Stimulated activated memory B cell treated with anti-CD40 and anti-IgM and Interleukin-4, amounts not matched to agents 10 μg/mL and 1 μg/mL and 100 μg/mL, for 72 hours (primary cell): Measurements from ENCODE around the gene CTNNA3.

Experiments used
- ATAC-seq: fragments of 150-1000 bp; cut with Tn5 transposase; 2 replicates; pipeline ENCODE4 v1.10.0; 2021
- H3K27ac Mint-ChIP-seq: one replicate; pipeline ENCODE4 v1.8.0; 2022; ENCODE audit warnings: mild to moderate bottlenecking, mixed read lengths
- H3K27me3 Mint-ChIP-seq: one replicate; pipeline ENCODE4 v1.8.0; 2022; ENCODE audit warnings: mixed read lengths
- H3K36me3 Mint-ChIP-seq: one replicate; pipeline ENCODE4 v1.8.0; 2022; ENCODE audit warnings: mixed read lengths
- H3K4me1 Mint-ChIP-seq: one replicate; pipeline ENCODE4 v1.8.0; 2022; ENCODE audit warnings: mixed read lengths
- H3K4me3 Mint-ChIP-seq: one replicate; pipeline ENCODE4 v1.8.0; 2022; ENCODE audit warnings: mild to moderate bottlenecking, moderate library complexity, mixed read lengths
- H3K9me3 Mint-ChIP-seq: one replicate; pipeline ENCODE4 v1.8.0; 2022; ENCODE audit warnings: mixed read lengths

CTNNA3 gene

DNA sequence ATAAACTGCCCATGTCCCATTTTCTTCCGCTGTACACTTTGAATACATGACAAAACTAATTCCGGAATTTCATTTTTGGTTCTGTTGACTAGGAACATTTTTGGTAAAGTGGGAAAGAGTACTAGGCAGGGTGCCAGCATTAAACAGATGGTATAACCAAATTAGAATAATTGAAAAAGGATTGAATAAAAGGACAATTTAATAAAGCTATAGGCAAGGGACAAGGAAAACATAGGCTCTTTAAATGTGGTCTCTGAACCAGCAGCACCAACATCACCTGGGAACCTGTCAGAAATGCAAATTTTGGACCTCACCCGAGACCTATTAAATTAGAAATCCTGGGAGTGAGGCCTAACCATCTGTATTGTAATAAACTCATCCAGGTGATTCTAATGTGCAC, 393.3 kb downstream of the CTNNA3 start:
- no peaks in the 10 kb centered on the region for H3K36me3 Mint-ChIP-seq
- no peaks in the 10 kb centered on the region for H3K4me1 Mint-ChIP-seq
- no peak for ATAC-seq
- no peaks in the 10 kb centered on the region for H3K9me3 Mint-ChIP-seq
- H3K4me3 Mint-ChIP-seq: no peak overlapping the region
- H3K27me3 Mint-ChIP-seq: no peaks in the 10 kb centered on the region
- H3K27ac Mint-ChIP-seq: no peak overlapping the region

DNA sequence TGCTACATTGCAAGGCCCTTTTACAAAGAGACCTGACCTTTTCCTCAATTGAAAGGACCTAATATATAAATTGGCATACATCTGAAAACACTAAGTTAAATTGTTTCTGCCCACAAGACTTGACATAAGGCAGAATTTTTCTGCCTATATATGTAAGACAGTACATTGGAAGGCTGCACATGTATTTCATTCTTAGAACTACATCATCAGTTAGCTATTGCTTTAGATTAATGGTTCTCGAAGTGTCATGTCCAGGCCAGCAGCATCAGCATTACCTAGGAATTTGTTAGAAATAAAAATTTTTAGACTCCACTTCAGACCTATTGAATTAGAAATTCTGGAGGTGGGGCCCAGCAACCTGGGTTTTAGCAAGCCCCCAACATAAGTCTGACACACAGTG, 396.2 kb downstream of the CTNNA3 start:
- no peaks in the 10 kb centered on the region for H3K4me1 Mint-ChIP-seq
- no peak overlapping the region for H3K27ac Mint-ChIP-seq
- ATAC-seq: no peak
- H3K9me3 Mint-ChIP-seq: no peaks in the 10 kb centered on the region
- no peaks in the 10 kb centered on the region for H3K36me3 Mint-ChIP-seq
- H3K27me3 Mint-ChIP-seq: no peaks in the 10 kb centered on the region
- no peak overlapping the region for H3K4me3 Mint-ChIP-seq

DNA sequence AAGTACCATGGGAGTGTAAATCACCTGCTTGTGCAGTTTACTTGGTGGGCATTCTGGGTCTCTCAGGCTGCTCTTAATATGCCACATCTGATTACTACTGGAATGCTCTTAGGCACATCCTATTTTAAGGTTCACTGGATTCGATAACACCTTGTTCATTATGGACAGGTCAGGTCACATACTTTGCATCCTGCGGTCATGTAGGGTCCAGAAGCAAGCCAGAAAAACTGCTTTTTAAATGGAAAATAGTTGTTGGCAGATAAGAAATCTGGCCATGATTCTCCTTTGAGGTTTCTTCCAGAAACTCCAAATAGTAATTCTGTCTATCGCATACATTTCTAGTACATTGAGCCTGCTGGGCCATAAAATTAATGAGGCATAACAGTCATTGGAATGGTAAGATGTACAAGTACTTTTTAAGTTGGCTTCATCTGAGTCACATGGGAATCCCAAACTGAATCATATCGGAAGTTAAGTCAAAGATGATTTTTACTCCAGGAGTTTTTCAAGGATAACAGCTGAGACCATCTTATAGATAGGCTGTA, 398.3 kb downstream of the CTNNA3 start:
- no peak overlapping the region for H3K4me3 Mint-ChIP-seq
- no peak for ATAC-seq
- H3K36me3 Mint-ChIP-seq: no peaks in the 10 kb centered on the region
- H3K27ac Mint-ChIP-seq: no peak overlapping the region
- no peaks in the 10 kb centered on the region for H3K4me1 Mint-ChIP-seq
- no peaks in the 10 kb centered on the region for H3K9me3 Mint-ChIP-seq
- H3K27me3 Mint-ChIP-seq: no peaks in the 10 kb centered on the region

DNA sequence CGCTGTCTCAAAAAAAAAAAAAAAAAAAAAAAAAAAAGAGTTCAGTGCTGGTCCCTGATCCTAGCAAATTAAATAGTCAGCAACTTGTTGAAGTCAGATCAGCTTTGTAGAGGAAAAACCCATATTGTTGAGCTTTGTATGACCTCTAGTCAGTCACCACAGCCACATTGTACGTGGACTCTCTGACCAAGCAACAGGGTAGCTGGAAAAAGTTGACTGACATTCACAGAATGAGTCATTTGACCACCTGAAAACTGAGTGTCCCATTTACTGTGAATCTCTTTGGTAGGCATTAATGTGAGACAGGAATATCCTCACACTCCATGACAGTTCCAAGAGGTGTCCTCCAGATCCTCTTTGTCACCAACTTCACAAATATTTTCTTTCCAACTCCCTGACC, 399.1 kb downstream of the CTNNA3 start:
- no peaks in the 10 kb centered on the region for H3K9me3 Mint-ChIP-seq
- no peak overlapping the region for H3K27ac Mint-ChIP-seq
- H3K4me3 Mint-ChIP-seq: no peak overlapping the region
- no peak for ATAC-seq
- H3K27me3 Mint-ChIP-seq: no peaks in the 10 kb centered on the region
- no peaks in the 10 kb centered on the region for H3K36me3 Mint-ChIP-seq
- H3K4me1 Mint-ChIP-seq: no peaks in the 10 kb centered on the region

DNA sequence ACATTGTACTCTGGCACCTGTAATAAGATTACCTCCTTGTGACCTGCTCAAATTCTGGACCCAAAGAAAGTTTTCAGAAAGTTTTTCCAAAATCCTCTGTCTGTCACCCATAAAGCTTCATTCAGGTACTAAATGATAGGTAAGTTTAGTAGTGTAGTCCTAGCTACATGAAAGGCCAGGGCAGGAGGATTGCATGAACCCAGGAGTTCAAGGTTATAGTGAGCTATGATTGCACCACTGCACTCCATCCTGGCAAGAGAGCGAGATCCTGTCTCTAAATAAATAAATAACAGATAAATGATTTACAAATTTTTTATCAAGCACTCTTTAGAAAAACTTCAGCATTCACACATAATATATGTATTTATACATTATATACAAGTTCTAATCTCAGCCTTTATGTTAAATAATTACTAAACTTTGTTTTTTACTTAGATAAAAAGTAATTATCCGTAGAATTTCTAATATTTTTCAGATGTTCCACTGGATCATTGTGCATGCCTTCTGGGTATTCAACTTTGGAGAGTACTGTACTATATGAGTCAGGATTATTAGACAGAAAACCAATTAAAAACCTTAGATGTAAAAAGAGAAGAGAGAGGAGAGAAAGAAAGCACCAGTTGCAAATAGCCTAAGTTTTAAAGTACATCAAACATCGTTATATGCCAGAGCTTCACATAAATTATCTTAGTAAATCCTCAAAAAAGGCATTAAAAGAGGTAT, 407.1 kb downstream of the CTNNA3 start:
- Mint-ChIP-seq H3K4me1 (no peaks in the 10 kb centered on the region), H3K27ac (no peak overlapping the region), H3K36me3 (no peaks in the 10 kb centered on the region), H3K27me3 (no peaks in the 10 kb centered on the region), H3K4me3 (no peak overlapping the region), H3K9me3 (no peaks in the 10 kb centered on the region)
- ATAC-seq: no peak

DNA sequence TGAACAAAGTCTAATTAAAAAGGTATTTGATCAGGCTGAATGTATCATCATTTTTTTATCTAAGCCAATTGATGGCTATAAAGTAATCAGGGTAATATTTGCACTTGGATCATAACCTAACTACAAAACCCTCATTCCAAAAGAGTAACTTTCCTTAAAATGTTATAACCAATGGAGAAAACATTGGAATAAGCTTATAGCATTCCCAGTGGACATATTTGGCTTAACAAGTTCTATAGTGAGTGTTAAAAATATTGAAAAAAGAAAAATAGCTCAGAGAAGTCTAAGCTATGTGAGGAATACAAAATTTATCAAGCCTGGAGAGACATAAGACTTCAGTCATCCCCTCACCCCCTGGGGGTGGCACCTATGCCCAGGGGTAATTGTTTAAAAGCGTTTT, 411.4 kb downstream of the CTNNA3 start:
- Mint-ChIP-seq H3K27ac (no peak overlapping the region), H3K27me3 (no peaks in the 10 kb centered on the region), H3K4me1 (no peaks in the 10 kb centered on the region), H3K4me3 (no peak overlapping the region), H3K9me3 (peaks cover 4% of the 10 kb centered on the region), H3K36me3 (no peaks in the 10 kb centered on the region)
- no peak for ATAC-seq

DNA sequence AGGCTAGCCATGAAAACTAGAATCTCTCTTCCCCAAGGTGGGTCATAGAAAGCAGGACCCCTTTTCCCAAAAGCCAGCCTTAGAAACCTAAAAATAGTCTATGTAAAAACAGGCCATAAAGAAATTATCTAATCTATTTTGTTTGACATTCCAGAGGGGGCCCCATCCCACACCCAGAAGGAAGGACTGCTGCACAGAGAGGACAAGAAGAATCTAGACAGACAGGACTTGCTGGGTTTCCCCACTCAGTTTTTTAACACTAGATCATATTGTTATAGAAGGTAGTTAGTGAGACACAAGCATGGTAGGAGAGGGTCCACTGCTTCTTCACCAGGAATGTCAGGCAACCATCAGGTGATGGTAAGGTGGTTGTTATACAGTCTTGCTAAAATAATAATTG, 413.1 kb downstream of the CTNNA3 start:
- Mint-ChIP-seq H3K4me3 (no peak overlapping the region), H3K36me3 (no peaks in the 10 kb centered on the region), H3K4me1 (no peaks in the 10 kb centered on the region), H3K27me3 (no peaks in the 10 kb centered on the region), H3K27ac (no peak overlapping the region), H3K9me3 (peaks cover 4% of the 10 kb centered on the region)
- ATAC-seq: no peak

DNA sequence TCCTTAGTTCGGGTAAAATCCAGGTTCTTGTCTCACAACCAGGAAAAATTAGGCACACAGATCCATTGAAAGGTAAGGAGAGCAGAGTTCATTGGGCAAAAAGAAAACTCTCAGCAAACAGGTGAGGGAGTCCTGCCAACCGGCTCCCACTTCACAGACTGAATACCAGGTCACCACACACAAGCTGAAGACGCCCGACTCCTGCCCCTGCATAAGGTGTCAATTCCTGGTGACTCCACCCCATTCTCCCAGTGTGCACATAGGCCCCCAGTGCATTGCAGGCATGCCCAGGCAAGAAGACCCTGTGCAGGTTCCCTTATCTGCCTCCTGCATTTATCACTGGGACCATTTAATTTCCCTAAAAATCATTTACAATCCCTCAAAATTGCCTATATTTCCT, 415.6 kb downstream of the CTNNA3 start:
- Mint-ChIP-seq H3K4me1 (no peaks in the 10 kb centered on the region), H3K27ac (no peak overlapping the region), H3K4me3 (no peak overlapping the region), H3K27me3 (no peaks in the 10 kb centered on the region), H3K36me3 (no peaks in the 10 kb centered on the region), H3K9me3 (peaks cover 4% of the 10 kb centered on the region)
- no peak for ATAC-seq

DNA sequence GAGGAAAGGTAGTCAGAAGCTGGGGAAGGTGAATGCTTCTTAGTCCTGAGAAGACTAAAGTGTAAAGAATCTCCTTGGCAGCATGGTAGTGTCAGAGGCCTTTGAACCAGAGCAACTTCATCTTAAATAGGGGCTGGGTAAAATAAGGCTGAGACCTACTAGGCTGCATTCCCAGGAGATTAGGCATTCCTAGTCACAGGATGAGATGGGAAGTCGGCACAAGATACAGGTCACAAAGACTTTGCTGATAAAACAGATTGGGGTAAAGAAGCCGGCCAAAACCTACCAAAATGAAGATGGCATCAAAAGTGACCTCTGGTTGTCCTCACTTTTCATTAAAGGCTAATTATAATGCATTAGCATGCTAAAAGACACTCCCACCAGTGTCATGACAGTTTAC, 418.6 kb downstream of the CTNNA3 start:
- Mint-ChIP-seq H3K4me3 (no peak overlapping the region), H3K9me3 (peaks cover 2% of the 10 kb centered on the region), H3K4me1 (no peaks in the 10 kb centered on the region), H3K36me3 (no peaks in the 10 kb centered on the region), H3K27ac (no peak overlapping the region), H3K27me3 (no peaks in the 10 kb centered on the region)
- ATAC-seq: no peak

DNA sequence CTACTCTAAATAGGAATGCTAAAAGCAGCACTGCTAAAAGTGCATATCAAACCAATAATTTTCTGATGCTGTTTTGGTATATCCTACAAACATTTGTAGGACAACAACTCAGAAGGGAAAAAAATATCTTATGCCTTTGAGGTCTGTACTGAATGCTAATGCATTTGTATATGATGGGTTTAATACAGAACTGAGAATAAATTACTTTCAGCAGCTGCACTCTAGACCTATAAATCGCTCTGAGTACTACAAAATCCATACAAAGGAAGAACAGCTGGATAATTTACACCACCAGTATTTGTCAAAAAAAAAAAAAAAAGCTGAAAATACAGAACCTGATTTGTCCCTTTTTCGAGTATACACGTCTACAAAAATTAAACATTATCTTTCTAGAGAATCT, 426.2 kb downstream of the CTNNA3 start:
- Mint-ChIP-seq H3K27me3 (no peaks in the 10 kb centered on the region), H3K4me1 (no peaks in the 10 kb centered on the region), H3K27ac (no peak overlapping the region), H3K9me3 (peaks cover 2% of the 10 kb centered on the region), H3K4me3 (no peak overlapping the region), H3K36me3 (no peaks in the 10 kb centered on the region)
- ATAC-seq: no peak

DNA sequence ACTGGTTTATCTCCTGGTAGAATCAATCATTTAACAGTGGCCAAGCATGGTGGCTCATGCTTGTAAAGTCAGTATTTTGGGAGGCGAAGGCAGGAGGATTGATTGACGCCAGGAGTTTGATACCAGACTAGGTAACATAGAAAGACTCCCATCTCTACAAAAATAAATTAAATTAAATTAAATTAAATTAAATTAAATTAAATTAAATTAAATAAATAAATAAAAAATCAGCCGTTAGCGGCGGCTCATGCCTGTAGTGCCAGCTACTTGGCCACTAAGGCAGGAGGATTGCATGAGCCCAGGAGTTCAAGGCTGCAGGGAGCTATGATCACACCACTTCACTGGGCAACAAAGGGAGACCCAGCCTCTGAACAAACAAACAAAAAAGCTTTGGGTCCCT, 427.8 kb downstream of the CTNNA3 start:
- Mint-ChIP-seq H3K4me1 (no peaks in the 10 kb centered on the region), H3K27ac (no peak overlapping the region), H3K27me3 (no peaks in the 10 kb centered on the region), H3K36me3 (no peaks in the 10 kb centered on the region), H3K4me3 (no peak overlapping the region), H3K9me3 (no peaks in the 10 kb centered on the region)
- ATAC-seq: no peak

DNA sequence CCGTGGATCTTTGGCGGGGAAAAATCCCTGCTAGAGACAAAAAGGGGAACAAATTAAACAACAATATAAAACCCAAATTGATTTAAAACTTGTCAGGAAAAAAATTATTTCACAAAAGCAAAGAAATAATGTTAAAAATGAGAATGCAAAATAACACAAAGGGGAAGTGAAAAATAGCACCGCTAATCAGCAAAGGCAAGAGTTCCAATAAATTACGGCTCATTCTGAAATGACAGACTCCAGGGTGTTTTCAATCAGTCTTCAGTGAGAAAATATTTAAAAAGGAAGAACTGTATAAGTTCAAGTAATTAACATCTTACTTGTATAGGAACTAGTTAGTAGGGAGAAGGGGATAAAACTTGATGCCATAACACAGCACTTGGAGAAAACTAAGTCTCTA, 433.3 kb downstream of the CTNNA3 start:
- Mint-ChIP-seq H3K27me3 (no peaks in the 10 kb centered on the region), H3K36me3 (no peaks in the 10 kb centered on the region), H3K9me3 (peaks cover 2% of the 10 kb centered on the region), H3K27ac (no peak overlapping the region), H3K4me1 (no peaks in the 10 kb centered on the region), H3K4me3 (no peak overlapping the region)
- no peak for ATAC-seq

DNA sequence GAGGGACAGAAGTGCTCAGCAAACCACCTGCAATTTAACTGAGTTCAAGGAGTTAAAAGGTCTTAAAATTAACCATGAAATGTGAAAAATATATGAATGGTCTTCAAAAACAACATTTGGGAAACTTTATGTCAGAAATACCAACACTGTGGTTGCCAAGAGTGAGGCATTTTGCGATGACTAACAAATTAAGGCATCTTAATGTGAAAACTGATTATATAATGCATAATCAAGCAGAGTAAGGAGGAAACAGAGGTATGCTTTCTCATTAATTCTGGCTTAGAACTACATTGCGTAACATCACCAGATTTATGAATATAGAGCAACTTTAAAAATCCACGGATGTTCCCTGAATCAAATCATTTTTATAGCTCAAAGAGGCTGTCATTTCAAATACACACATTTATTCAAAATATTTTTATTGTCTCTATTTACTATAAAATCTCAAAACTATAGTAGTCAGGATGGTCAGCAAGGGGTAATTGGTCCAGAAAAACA, 434.6 kb downstream of the CTNNA3 start:
- no peaks in the 10 kb centered on the region for H3K27me3 Mint-ChIP-seq
- H3K27ac Mint-ChIP-seq: no peak overlapping the region
- no peaks in the 10 kb centered on the region for H3K4me1 Mint-ChIP-seq
- no peak for ATAC-seq
- peaks cover 2% of the 10 kb centered on the region for H3K9me3 Mint-ChIP-seq
- H3K36me3 Mint-ChIP-seq: no peaks in the 10 kb centered on the region
- H3K4me3 Mint-ChIP-seq: no peak overlapping the region

DNA sequence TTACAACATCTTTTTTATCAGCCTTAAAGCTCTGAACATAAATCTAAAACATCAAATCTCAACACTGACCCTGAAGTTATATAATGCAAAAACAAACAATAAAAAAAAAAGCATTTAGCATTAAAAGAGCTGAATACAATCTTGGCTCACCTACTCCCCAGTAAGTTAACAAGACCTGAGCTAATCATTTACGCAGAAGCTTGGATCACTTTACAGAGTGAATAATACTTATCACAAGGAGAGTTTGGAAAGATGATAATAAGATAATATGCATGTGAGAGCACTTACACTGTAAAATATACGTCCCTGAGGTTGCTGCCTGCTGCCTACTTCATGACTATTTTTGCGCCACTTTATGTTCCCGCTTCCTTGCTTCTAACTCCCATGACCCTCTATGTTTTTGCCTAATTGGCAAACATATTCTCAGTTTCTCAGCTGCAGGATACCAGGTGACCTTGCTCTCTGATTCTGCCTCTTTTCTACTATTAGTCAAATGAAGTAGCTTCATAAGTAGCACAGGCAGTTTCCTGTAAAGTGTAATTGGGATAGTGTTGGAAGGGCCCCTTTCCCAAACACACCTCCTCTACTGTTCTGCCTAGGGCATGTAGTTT, 436.6 kb downstream of the CTNNA3 start:
- H3K27me3 Mint-ChIP-seq: no peaks in the 10 kb centered on the region
- no peak for ATAC-seq
- no peaks in the 10 kb centered on the region for H3K36me3 Mint-ChIP-seq
- H3K4me1 Mint-ChIP-seq: no peaks in the 10 kb centered on the region
- peaks cover 2% of the 10 kb centered on the region for H3K9me3 Mint-ChIP-seq
- H3K4me3 Mint-ChIP-seq: no peak overlapping the region
- no peak overlapping the region for H3K27ac Mint-ChIP-seq

DNA sequence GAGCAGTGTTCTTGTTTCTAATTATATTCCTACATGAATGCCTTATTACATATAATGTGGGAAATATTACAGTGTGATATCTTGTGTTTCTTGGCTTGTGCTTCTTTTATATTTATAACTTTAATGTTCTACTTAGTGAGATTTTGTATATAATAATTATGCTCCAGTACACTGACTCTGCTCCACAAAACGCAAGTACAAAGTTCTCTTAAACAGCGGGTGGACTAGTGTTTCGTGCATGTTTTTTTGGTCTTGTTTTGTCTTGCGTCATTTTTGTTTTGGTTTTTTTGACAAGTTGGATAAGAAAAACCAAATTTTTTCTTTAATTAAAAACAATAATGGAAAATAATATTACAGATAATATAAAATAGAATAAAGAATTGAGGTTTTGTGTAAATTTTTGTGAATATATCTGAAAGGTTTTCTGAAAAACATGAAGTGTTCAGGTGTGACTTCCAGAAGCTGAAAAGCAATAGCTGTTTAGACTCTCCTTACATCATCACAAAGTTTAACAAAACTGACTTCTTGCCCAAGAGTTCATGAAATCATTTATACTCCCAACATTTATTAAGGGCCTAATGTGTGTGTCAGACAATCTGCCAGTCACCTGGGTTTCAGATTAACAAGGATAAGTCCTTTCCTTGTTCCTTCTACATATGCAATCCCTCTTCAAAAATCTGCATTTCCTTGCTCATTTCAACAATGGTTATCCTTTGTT, 438.4 kb downstream of the CTNNA3 start:
- H3K4me3 Mint-ChIP-seq: no peak overlapping the region
- no peaks in the 10 kb centered on the region for H3K27me3 Mint-ChIP-seq
- H3K9me3 Mint-ChIP-seq: peaks cover 2% of the 10 kb centered on the region
- H3K36me3 Mint-ChIP-seq: no peaks in the 10 kb centered on the region
- H3K4me1 Mint-ChIP-seq: no peaks in the 10 kb centered on the region
- no peak overlapping the region for H3K27ac Mint-ChIP-seq
- no peak for ATAC-seq

DNA sequence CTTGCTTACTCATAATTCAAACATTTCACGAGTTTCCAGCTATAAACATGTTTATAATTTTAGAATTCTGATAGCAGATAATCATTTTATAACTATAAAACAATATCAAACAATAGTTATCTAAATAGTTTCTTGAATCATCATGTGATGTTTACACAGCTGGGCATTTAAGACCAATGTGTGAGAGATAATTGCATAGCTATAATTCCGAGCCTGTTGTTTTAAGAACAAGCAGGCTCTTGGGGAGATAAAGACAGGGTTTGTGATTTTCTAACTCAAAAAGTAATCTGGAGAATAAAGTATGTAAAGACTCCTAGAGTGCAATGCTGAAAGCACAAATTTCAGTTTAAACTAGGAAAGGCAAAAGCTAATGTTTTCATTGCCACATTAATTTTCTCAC, 439.0 kb downstream of the CTNNA3 start:
- Mint-ChIP-seq H3K4me1 (no peaks in the 10 kb centered on the region), H3K36me3 (no peaks in the 10 kb centered on the region), H3K9me3 (peaks cover 2% of the 10 kb centered on the region), H3K27me3 (no peaks in the 10 kb centered on the region), H3K27ac (no peak overlapping the region), H3K4me3 (no peak overlapping the region)
- no peak for ATAC-seq
